ENCODE data around the gene UGT2B7.

UGT2B7 gene

DNA sequence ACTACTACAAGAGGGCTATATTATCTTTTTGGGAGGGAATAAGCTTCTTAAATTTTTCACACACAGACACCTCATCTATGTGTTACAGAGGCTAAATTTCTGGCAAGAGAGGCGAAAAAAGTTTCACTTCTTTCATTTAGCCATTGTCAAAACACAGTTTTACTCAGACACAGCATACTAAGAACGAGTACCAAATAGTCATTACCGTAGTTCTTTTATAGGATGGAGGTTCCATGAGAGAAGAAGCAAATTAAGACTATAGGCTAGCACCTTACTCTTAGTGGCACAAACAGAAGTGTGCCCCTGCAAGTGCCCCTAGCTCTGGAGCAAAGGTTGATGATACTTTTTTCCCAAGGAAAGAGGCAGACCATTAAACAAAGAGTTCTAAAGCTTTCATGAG is 26.2 kb downstream of the UGT2B7 start:
- Histone ChIP-seq H3K9ac (ENCODE audit: low read length) (no peak overlapping the region), H3K9me3 (ENCODE audit: control insufficient read depth, low read length) (no peaks in the 10 kb centered on the region), H3K36me3 (ENCODE audit: control insufficient read depth, insufficient read depth, low read length) (no peaks in the 10 kb centered on the region), H3K4me3 (ENCODE audit: low read length) (no peak overlapping the region), H3K27me3 (ENCODE audit: control insufficient read depth, insufficient read depth, low read length) (no peaks in the 10 kb centered on the region), H3K4me1 (ENCODE audit: control insufficient read depth, insufficient read depth, low read length) (no peaks in the 10 kb centered on the region)

GRCh38 chr4:69124941-69125340 is 28.7 kb downstream of the UGT2B7 start:
- no peak overlapping the region for H3K4me3 ChIP-seq (ENCODE audit: low read length)
- no peak overlapping the region for H3K9ac ChIP-seq (ENCODE audit: low read length)
- H3K36me3 ChIP-seq (ENCODE audit: control insufficient read depth, insufficient read depth, low read length), result no peaks in the 10 kb centered on the region
- no peaks in the 10 kb centered on the region for H3K4me1 ChIP-seq (ENCODE audit: control insufficient read depth, insufficient read depth, low read length)
- no peaks in the 10 kb centered on the region for H3K27me3 ChIP-seq (ENCODE audit: control insufficient read depth, insufficient read depth, low read length)
- H3K9me3 ChIP-seq (ENCODE audit: control insufficient read depth, low read length), result no peaks in the 10 kb centered on the region

GRCh38 chr4:69126024-69126423 is 29.8 kb downstream of the UGT2B7 start:
- Histone ChIP-seq H3K9ac (ENCODE audit: low read length) (no peak overlapping the region), H3K9me3 (ENCODE audit: control insufficient read depth, low read length) (no peaks in the 10 kb centered on the region), H3K36me3 (ENCODE audit: control insufficient read depth, insufficient read depth, low read length) (no peaks in the 10 kb centered on the region), H3K4me3 (ENCODE audit: low read length) (no peak overlapping the region), H3K27me3 (ENCODE audit: control insufficient read depth, insufficient read depth, low read length) (no peaks in the 10 kb centered on the region), H3K4me1 (ENCODE audit: control insufficient read depth, insufficient read depth, low read length) (no peaks in the 10 kb centered on the region)

GRCh38 chr4:69133993-69134392 is 37.7 kb downstream of the UGT2B7 start:
- no peaks in the 10 kb centered on the region for H3K9me3 ChIP-seq (ENCODE audit: control insufficient read depth, low read length)
- no peaks in the 10 kb centered on the region for H3K4me1 ChIP-seq (ENCODE audit: control insufficient read depth, insufficient read depth, low read length)
- no peak overlapping the region for H3K4me3 ChIP-seq (ENCODE audit: low read length)
- no peaks in the 10 kb centered on the region for H3K27me3 ChIP-seq (ENCODE audit: control insufficient read depth, insufficient read depth, low read length)
- no peak overlapping the region for H3K9ac ChIP-seq (ENCODE audit: low read length)
- no peaks in the 10 kb centered on the region for H3K36me3 ChIP-seq (ENCODE audit: control insufficient read depth, insufficient read depth, low read length)

DNA sequence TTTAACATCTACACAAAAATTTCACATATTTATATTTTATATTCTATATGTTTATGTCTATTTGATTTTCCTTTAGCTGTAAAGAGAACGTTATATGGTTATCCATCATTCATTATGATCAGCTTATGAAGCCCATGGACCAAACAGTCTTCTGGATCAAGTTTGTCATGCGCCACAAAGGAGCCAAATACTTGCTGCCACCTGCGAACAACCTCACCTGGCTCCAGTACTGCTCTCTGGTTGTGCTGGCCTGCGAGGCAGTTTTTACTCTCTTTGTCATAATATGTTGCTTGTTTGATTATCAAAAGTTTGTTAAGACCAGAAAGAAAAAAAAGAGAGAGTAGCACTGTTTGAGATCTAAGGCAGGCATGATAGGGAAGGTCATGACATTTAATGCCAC is 38.2 kb downstream of the UGT2B7 start:
- Histone ChIP-seq H3K4me3 (ENCODE audit: low read length) (no peak overlapping the region), H3K9ac (ENCODE audit: low read length) (no peak overlapping the region), H3K9me3 (ENCODE audit: control insufficient read depth, low read length) (no peaks in the 10 kb centered on the region), H3K36me3 (ENCODE audit: control insufficient read depth, insufficient read depth, low read length) (no peaks in the 10 kb centered on the region), H3K4me1 (ENCODE audit: control insufficient read depth, insufficient read depth, low read length) (no peaks in the 10 kb centered on the region), H3K27me3 (ENCODE audit: control insufficient read depth, insufficient read depth, low read length) (no peaks in the 10 kb centered on the region)

DNA sequence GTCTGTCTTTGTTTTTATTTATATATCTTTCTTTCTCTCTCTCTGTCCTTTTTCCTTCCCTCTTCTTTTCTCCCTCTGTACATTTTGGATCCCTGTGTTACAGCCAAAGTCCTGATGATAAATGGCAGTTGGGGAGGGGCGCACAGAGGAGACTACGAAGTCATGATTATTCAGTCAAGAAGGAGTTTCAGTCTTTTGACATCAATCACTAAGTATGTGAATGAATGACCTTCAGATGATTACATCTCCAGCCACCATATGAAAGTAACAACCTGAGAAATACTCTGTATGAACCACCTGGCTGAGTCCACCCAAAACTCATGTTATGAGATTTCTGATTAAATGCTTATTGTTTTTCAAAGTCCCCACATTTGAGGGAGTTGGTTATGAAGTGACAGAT is 45.0 kb downstream of the UGT2B7 start:
- H3K4me1 ChIP-seq (ENCODE audit: control insufficient read depth, insufficient read depth, low read length), result no peaks in the 10 kb centered on the region
- no peaks in the 10 kb centered on the region for H3K27me3 ChIP-seq (ENCODE audit: control insufficient read depth, insufficient read depth, low read length)
- H3K9ac ChIP-seq (ENCODE audit: low read length), result no peak overlapping the region
- no peak overlapping the region for H3K4me3 ChIP-seq (ENCODE audit: low read length)
- no peaks in the 10 kb centered on the region for H3K36me3 ChIP-seq (ENCODE audit: control insufficient read depth, insufficient read depth, low read length)
- no peaks in the 10 kb centered on the region for H3K9me3 ChIP-seq (ENCODE audit: control insufficient read depth, low read length)

DNA sequence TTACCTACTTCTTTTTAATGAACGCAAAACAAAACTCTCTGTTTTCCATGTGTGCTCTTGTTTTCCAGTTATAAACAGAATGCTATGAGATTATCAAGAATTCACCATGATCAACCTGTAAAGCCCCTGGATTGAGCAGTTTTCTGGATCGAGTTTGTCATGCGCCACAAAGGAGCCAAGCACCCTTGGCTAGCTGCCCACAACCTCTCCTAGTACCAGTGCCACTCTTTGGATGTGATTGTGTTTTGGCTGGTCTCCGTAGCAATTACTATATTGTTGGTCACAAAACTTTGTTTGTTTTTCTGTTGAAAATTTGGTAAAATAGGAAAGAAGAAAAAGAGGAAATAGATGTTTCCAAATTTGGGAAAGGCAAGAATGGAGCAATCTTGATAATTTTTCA is 51.1 kb downstream of the UGT2B7 start:
- Histone ChIP-seq H3K4me3 (ENCODE audit: low read length) (no peak overlapping the region), H3K9me3 (ENCODE audit: control insufficient read depth, low read length) (no peaks in the 10 kb centered on the region), H3K9ac (ENCODE audit: low read length) (no peak overlapping the region), H3K4me1 (ENCODE audit: control insufficient read depth, insufficient read depth, low read length) (no peaks in the 10 kb centered on the region), H3K36me3 (ENCODE audit: control insufficient read depth, insufficient read depth, low read length) (no peaks in the 10 kb centered on the region), H3K27me3 (ENCODE audit: control insufficient read depth, insufficient read depth, low read length) (no peaks in the 10 kb centered on the region)

- H3K4me3 ChIP-seq (ENCODE audit: low read length), result no peak overlapping the region
- H3K9ac ChIP-seq (ENCODE audit: low read length), result no peak overlapping the region
- no peaks in the 10 kb centered on the region for H3K9me3 ChIP-seq (ENCODE audit: control insufficient read depth, low read length)
- H3K36me3 ChIP-seq (ENCODE audit: control insufficient read depth, insufficient read depth, low read length), result no peaks in the 10 kb centered on the region
- no peaks in the 10 kb centered on the region for H3K4me1 ChIP-seq (ENCODE audit: control insufficient read depth, insufficient read depth, low read length)
- no peaks in the 10 kb centered on the region for H3K27me3 ChIP-seq (ENCODE audit: control insufficient read depth, insufficient read depth, low read length)
Observed at GRCh38 chr4:69154021-69154420, 57.7 kb downstream of the UGT2B7 start.

DNA sequence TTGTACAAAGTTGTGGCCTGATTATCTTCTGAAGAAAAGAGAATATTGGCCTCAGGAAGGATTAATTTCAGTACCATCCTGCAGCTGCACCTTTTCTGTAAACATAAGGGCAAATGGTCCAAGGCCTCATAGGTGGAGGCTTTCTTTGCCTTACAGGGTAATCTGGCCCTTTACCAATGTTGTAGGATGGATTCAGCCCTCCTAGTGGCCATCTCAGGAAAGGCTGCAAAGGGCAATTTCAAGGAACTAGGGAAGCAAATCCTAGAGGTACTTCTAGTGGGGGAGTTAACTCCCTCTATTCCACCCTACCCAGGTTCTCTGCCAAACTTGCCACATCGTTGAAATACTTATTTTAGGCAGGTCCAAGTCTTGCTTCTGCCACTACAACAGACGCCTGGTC is 60.6 kb downstream of the UGT2B7 start:
- H3K4me1 ChIP-seq (ENCODE audit: control insufficient read depth, insufficient read depth, low read length), result no peaks in the 10 kb centered on the region
- H3K9me3 ChIP-seq (ENCODE audit: control insufficient read depth, low read length), result no peaks in the 10 kb centered on the region
- H3K27me3 ChIP-seq (ENCODE audit: control insufficient read depth, insufficient read depth, low read length), result no peaks in the 10 kb centered on the region
- no peaks in the 10 kb centered on the region for H3K36me3 ChIP-seq (ENCODE audit: control insufficient read depth, insufficient read depth, low read length)
- no peak overlapping the region for H3K4me3 ChIP-seq (ENCODE audit: low read length)
- no peak overlapping the region for H3K9ac ChIP-seq (ENCODE audit: low read length)

All from mucosa of stomach (tissue), 1 donor.